CD4-positive, CD25-positive, alpha-beta regulatory T cell (primary cell): ENCODE measurements around the gene ARL4D. TPM values are rescaled to one million over a fixed set of nuclear protein-coding genes. Genes with fewer than 3 reads are reported as not detected.

Experiments used
- ATAC-seq, 2 donors: fragments of 150-1000 bp; cut with Tn5 transposase; one replicate each; pipeline ENCODE4 v1.10.0; 2021; ENCODE audit warnings: low read depth in 2 of 2, moderate number of reproducible peaks in 2 of 2, moderate library complexity in 1 of 2
- DNase-seq, 3 donors: peaks; one replicate each; pipeline versions ENCODE4 v3.0.0 to v3.0.0-alpha.2; 2012 to 2022; ENCODE audit warnings: mixed read lengths in 1 of 3
- H3K27ac ChIP-seq: one replicate; pipeline ENCODE4 v1.7.0; 2013; ENCODE audit warnings: mild to moderate bottlenecking, low read length; ENCODE audit not compliant: insufficient read depth, poor library complexity, severe bottlenecking
- H3K27me3 ChIP-seq: one replicate; pipeline ENCODE4 v1.7.0; 2013; ENCODE audit warnings: low read length; ENCODE audit not compliant: control insufficient read depth, insufficient read depth
- H3K36me3 ChIP-seq: one replicate; pipeline ENCODE4 v1.7.0; 2013; ENCODE audit warnings: mild to moderate bottlenecking, low read length, moderate library complexity; ENCODE audit not compliant: control insufficient read depth, insufficient read depth
- H3K4me1 ChIP-seq: 2 replicates; pipeline ENCODE4 v1.7.0; 2013; ENCODE audit warnings: mild to moderate bottlenecking, low read length; ENCODE audit not compliant: insufficient read depth, control insufficient read depth, poor library complexity, severe bottlenecking
- H3K4me3 ChIP-seq: one replicate; pipeline ENCODE4 v1.7.0; 2013; ENCODE audit warnings: low read depth, mild to moderate bottlenecking, low read length, moderate library complexity
- H3K9me3 ChIP-seq, 2 experiments: 1 replicate in 1 of 2; 2 replicates in 1 of 2; pipeline ENCODE4 v1.7.0; 2013; ENCODE audit warnings: low read length in 2 of 2, mild to moderate bottlenecking in 1 of 2, moderate library complexity in 1 of 2; ENCODE audit not compliant: control insufficient read depth in 2 of 2
- H3K27ac Mint-ChIP-seq, 3 donors: one replicate each; pipeline ENCODE4 v1.8.0; 2020 to 2022; ENCODE audit warnings: mild to moderate bottlenecking in 3 of 3, mixed read lengths in 3 of 3, moderate library complexity in 2 of 3
- H3K27me3 Mint-ChIP-seq: one replicate; pipeline ENCODE4 v1.8.0; 2022; ENCODE audit warnings: mild to moderate bottlenecking, mixed read lengths
- H3K36me3 Mint-ChIP-seq: one replicate; pipeline ENCODE4 v1.8.0; 2020; ENCODE audit warnings: mixed read lengths
- H3K4me1 Mint-ChIP-seq, 4 donors: one replicate each; pipeline ENCODE4 v1.8.0; 2020 to 2022; ENCODE audit warnings: mixed read lengths in 4 of 4, mild to moderate bottlenecking in 1 of 4
- H3K4me3 Mint-ChIP-seq, 4 donors: one replicate each; pipeline ENCODE4 v1.8.0; 2020 to 2022; ENCODE audit warnings: mild to moderate bottlenecking in 4 of 4, mixed read lengths in 4 of 4, moderate library complexity in 3 of 4
- H3K9me3 Mint-ChIP-seq, 7 donors: one replicate each; pipeline ENCODE4 v1.8.0; 2020 to 2022; ENCODE audit warnings: mixed read lengths in 7 of 7, mild to moderate bottlenecking in 3 of 7, moderate library complexity in 2 of 7
- polyA plus RNA-seq, 4 donors: library from polyadenylated mRNA; unstranded; fragments of 300-500 nt; fragmentation: Illumina TruSeq; gene quantifications; one replicate each; pipeline ENCODE4 v1.2.3, GENCODE V29; 2021
- total RNA-seq: library from RNA; stranded (reverse); gene quantifications from one replicate; pipeline ENCODE4 v1.2.3, GENCODE V29; 2022

ARL4D gene
- total and polyA plus RNA-seq, 5 donors from 2014 or later, result 1.3 to 4.1 (median 1.7) TPM

- ATAC-seq, result no peak
These were observed 39.8 kb downstream of the ARL4D start for GRCh38 chr17:43438626-43439025.

GRCh38 chr17:43439041-43439440 is 40.2 kb downstream of the ARL4D start:
- Mint-ChIP-seq H3K9me3 (peaks cover 0 to 3% (median 0%) of the 10 kb centered on the region in 7 donors), H3K27ac (no peak overlapping the region), H3K4me1 (no peaks in the 10 kb centered on the region), H3K36me3 (no peaks in the 10 kb centered on the region), H3K4me3 (no peak overlapping the region), H3K27me3 (peaks cover 34% of the 10 kb centered on the region)
- no peak overlapping the region for H3K27ac ChIP-seq
- no peaks in the 10 kb centered on the region for H3K36me3 ChIP-seq
- H3K9me3 ChIP-seq, result no peaks in the 10 kb centered on the region
- H3K4me3 ChIP-seq, result no peak overlapping the region
- DNase-seq (no peak), ATAC-seq (no peak)
- no peaks in the 10 kb centered on the region for H3K4me1 ChIP-seq
- peaks cover 8% of the 10 kb centered on the region for H3K27me3 ChIP-seq

More at GRCh38 chr17:43438626-43439025, 39.8 kb downstream of the ARL4D start:
- Histone ChIP-seq H3K4me3 (no peak overlapping the region), H3K4me1 (no peaks in the 10 kb centered on the region), H3K36me3 (no peaks in the 10 kb centered on the region), H3K9me3 (no peaks in the 10 kb centered on the region), H3K27ac (no peak overlapping the region), H3K27me3 (peaks cover 6% of the 10 kb centered on the region)
- no peak overlapping the region for H3K4me3 Mint-ChIP-seq
- H3K9me3 Mint-ChIP-seq, result peaks cover 0 to 3% (median 0%) of the 10 kb centered on the region in 7 donors
- peaks cover 31% of the 10 kb centered on the region for H3K27me3 Mint-ChIP-seq
- no peaks in the 10 kb centered on the region for H3K36me3 Mint-ChIP-seq
- no peaks in the 10 kb centered on the region for H3K4me1 Mint-ChIP-seq
- H3K27ac Mint-ChIP-seq, result no peak overlapping the region
- DNase-seq, result no peak

- DNase-seq, result no peak
- no peaks in the 10 kb centered on the region for H3K4me1 Mint-ChIP-seq
- H3K36me3 Mint-ChIP-seq, result no peaks in the 10 kb centered on the region
- Histone ChIP-seq H3K27ac (no peak overlapping the region), H3K4me1 (no peaks in the 10 kb centered on the region), H3K27me3 (peaks cover 13% of the 10 kb centered on the region), H3K4me3 (no peak overlapping the region), H3K9me3 (no peaks in the 10 kb centered on the region), H3K36me3 (no peaks in the 10 kb centered on the region)
- no peak overlapping the region for H3K27ac Mint-ChIP-seq
- H3K27me3 Mint-ChIP-seq, result peaks cover 21% of the 10 kb centered on the region
- ATAC-seq, result no peak
- peaks cover 0 to 1% (median 0%) of the 10 kb centered on the region in 7 donors for H3K9me3 Mint-ChIP-seq
- no peak overlapping the region for H3K4me3 Mint-ChIP-seq
These were observed 43.9 kb downstream of the ARL4D start for GRCh38 chr17:43442711-43443110.

- H3K9me3 ChIP-seq, result no peaks in the 10 kb centered on the region
- H3K4me1 ChIP-seq, result no peaks in the 10 kb centered on the region
- H3K4me3 ChIP-seq, result no peak overlapping the region
- H3K36me3 Mint-ChIP-seq, result no peaks in the 10 kb centered on the region
- ATAC-seq, result no peak
- no peaks in the 10 kb centered on the region for H3K36me3 ChIP-seq
- no peak overlapping the region for H3K4me3 Mint-ChIP-seq
- no peak for DNase-seq
- H3K27me3 Mint-ChIP-seq, result peaks cover 28% of the 10 kb centered on the region
- H3K9me3 Mint-ChIP-seq, result peaks cover 0 to 1% (median 0%) of the 10 kb centered on the region in 7 donors
- H3K27ac ChIP-seq, result no peak overlapping the region
- H3K4me1 Mint-ChIP-seq, result no peaks in the 10 kb centered on the region
- H3K27me3 ChIP-seq, result peaks cover 11% of the 10 kb centered on the region
- H3K27ac Mint-ChIP-seq, result no peak overlapping the region
These were observed 44.6 kb downstream of the ARL4D start for GRCh38 chr17:43443381-43443780.

GRCh38 chr17:43444223-43445008 is 45.6 kb downstream of the ARL4D start:
- Mint-ChIP-seq H3K4me1 (no peaks in the 10 kb centered on the region), H3K27me3 (peaks cover 29% of the 10 kb centered on the region), H3K9me3 (peaks cover 0 to 3% (median 0%) of the 10 kb centered on the region in 7 donors), H3K27ac (no peak overlapping the region), H3K36me3 (no peaks in the 10 kb centered on the region), H3K4me3 (no peak overlapping the region)
- Histone ChIP-seq H3K27ac (no peak overlapping the region), H3K27me3 (peaks cover 11% of the 10 kb centered on the region), H3K36me3 (no peaks in the 10 kb centered on the region), H3K9me3 (no peaks in the 10 kb centered on the region), H3K4me3 (no peak overlapping the region), H3K4me1 (no peaks in the 10 kb centered on the region)
- DNase-seq (no peak), ATAC-seq (no peak)

- H3K27me3 ChIP-seq, result peaks cover 11% of the 10 kb centered on the region
- H3K9me3 Mint-ChIP-seq, result peaks cover 0 to 3% (median 0%) of the 10 kb centered on the region in 7 donors
- no peak overlapping the region for H3K27ac Mint-ChIP-seq
- H3K4me1 Mint-ChIP-seq, result no peaks in the 10 kb centered on the region
- H3K27ac ChIP-seq, result no peak overlapping the region
- no peaks in the 10 kb centered on the region for H3K36me3 Mint-ChIP-seq
- no peaks in the 10 kb centered on the region for H3K4me1 ChIP-seq
- ATAC-seq (no peak), DNase-seq (no peak)
- H3K27me3 Mint-ChIP-seq, result peaks cover 26% of the 10 kb centered on the region
- no peak overlapping the region for H3K4me3 ChIP-seq
- H3K9me3 ChIP-seq, result no peaks in the 10 kb centered on the region
- no peaks in the 10 kb centered on the region for H3K36me3 ChIP-seq
- no peak overlapping the region for H3K4me3 Mint-ChIP-seq
These were observed 46.3 kb downstream of the ARL4D start for GRCh38 chr17:43445009-43445589.

- H3K27me3 ChIP-seq, result peaks cover 11% of the 10 kb centered on the region
- Mint-ChIP-seq H3K4me3 (no peak overlapping the region), H3K9me3 (peaks cover 0 to 2% (median 0%) of the 10 kb centered on the region in 7 donors), H3K27me3 (peaks cover 24% of the 10 kb centered on the region), H3K4me1 (no peaks in the 10 kb centered on the region), H3K36me3 (no peaks in the 10 kb centered on the region), H3K27ac (no peak overlapping the region)
- DNase-seq (no peak), ATAC-seq (no peak)
- H3K36me3 ChIP-seq, result no peaks in the 10 kb centered on the region
- no peak overlapping the region for H3K27ac ChIP-seq
- H3K4me1 ChIP-seq, result no peaks in the 10 kb centered on the region
- H3K9me3 ChIP-seq, result no peaks in the 10 kb centered on the region
- H3K4me3 ChIP-seq, result no peak overlapping the region
These were observed 48.0 kb downstream of the ARL4D start for GRCh38 chr17:43446773-43447172.
